Heart left ventricle (tissue), 16 donors: ENCODE data around the gene SLC35F3. TPM values are rescaled to one million over a fixed set of nuclear protein-coding genes. Genes with fewer than 3 reads are reported as not detected.

Experiments used
- ATAC-seq, 4 donors: fragments of 200-7000 bp; cut with Tn5 transposase; one replicate each; pipeline ENCODE4 v1.9.1; 2020 to 2022; ENCODE audit warnings: moderate library complexity in 4 of 4, mild to moderate bottlenecking in 3 of 4, moderate number of reproducible peaks in 1 of 4
- DNase-seq, 5 donors: peaks; one replicate each; pipeline ENCODE4 v3.0.0-alpha.2; 2020
- H3K27ac ChIP-seq, 12 donors: fragments of 200-600 bp; sonication (generic) in 4 of 12; one replicate each; pipeline versions ENCODE4 v1.5.0 to v1.8.0; 2016 to 2022; ENCODE audit warnings: mild to moderate bottlenecking in 2 of 12
- H3K27me3 ChIP-seq, 9 donors: fragments of 200-600 bp; sonication (generic) in 2 of 9; one replicate each; pipeline versions ENCODE4 v1.5.1 to v1.8.0; 2016 to 2022; ENCODE audit warnings: mild to moderate bottlenecking in 3 of 9
- H3K36me3 ChIP-seq, 9 donors: fragments of 200-600 bp; sonication (generic) in 2 of 9; one replicate each; pipeline versions ENCODE4 v1.5.0 to v1.8.0; 2018 to 2022; ENCODE audit warnings: mild to moderate bottlenecking in 2 of 9
- H3K4me1 ChIP-seq, 12 donors: fragments of 200-600 bp; sonication (generic) in 4 of 12; one replicate each; pipeline versions ENCODE4 v1.5.0 to v1.8.0; 2016 to 2022; ENCODE audit warnings: mild to moderate bottlenecking in 3 of 12
- H3K4me3 ChIP-seq, 12 donors: fragments of 200-600 bp; sonication (generic) in 4 of 12; one replicate each; pipeline versions ENCODE4 v1.5.0 to v1.8.0; 2017 to 2022; ENCODE audit warnings: mild to moderate bottlenecking in 9 of 12, moderate library complexity in 4 of 12
- H3K9me3 ChIP-seq, 12 donors: fragments of 200-600 bp; sonication (generic) in 4 of 12; one replicate each; pipeline versions ENCODE4 v1.5.0 to v1.8.0; 2016 to 2022; ENCODE audit warnings: mild to moderate bottlenecking in 1 of 12
- POLR2A ChIP-seq, 2 donors: fragments of 450-650 bp; IDR thresholded peaks; one replicate each; pipeline ENCODE4 v1.6.1; 2017; ENCODE audit warnings: antibody characterized with exemption in 2 of 2, mild to moderate bottlenecking in 2 of 2, moderate library complexity in 2 of 2
- WGBS, 4 donors: extraction: QIAGEN DNeasy Blood & Tissue Kit in 2 of 4; methylation state at CpG; one replicate each; pipeline versions ENCODE4 v1.1.5 to v1.1.7; 2013 to 2018; 5-methylcytosine and 5-hydroxymethylcytosine counted together
- intact Hi-C, 10 donors: fragments of 100-400 bp; cut with DNase I; formaldehyde crosslinking; loops; one replicate each; pipeline versions ENCODE4 v1.11.1 to v1.14.2; 2022
- polyA plus RNA-seq, 2 donors: library from polyadenylated mRNA; stranded (reverse); fragments of 200-250 nt; gene quantifications; one replicate each; pipeline ENCODE4 v1.2.3, GENCODE V29; 2013
- total RNA-seq, 9 donors: library from RNA; depleted of rRNA in 2 of 9; stranded (reverse); fragments of >200 nt in 2 of 9; fragmentation: NEBNext Ultra II Directional in 3 of 9; extraction: Animal tissue kit (Norgen Biotek cat#: 25700) in 3 of 9; gene quantifications; one replicate each; pipeline versions ENCODE4 v1.1.0 to v1.2.4, GENCODE V29; 2016 to 2023
- TF ChIP-seq, protein P1 (sequence below), 12 donors: fragments of 200-600 bp; sonication (generic) in 4 of 12; IDR thresholded peaks; one replicate each; pipeline versions ENCODE4 v1.5.0 to v1.8.0; 2018 to 2022; ENCODE audit warnings: antibody characterized with exemption in 12 of 12, mild to moderate bottlenecking in 5 of 12
- donor health status: ischemic (EF 13 %, LVEDD 7.1; RV severe dilation, severe dysfunction).
- donor health status: healthy with polysubstance abuse.
- donor health status: DM: no; HTN: yes; CAD: no.
- donor health status: DM: no; HTN: no; CAD: no.
- donor health status: ischemic (EF 25% LVEDD 6.9; RV normal size, moderate dysfunction).
- donor health status: ischemic (EF 25% LVEDD 5.7; RV mildly dilated, moderate dysfunction).
- donor health status: healthy.
- donor health status: DM: yes; HTN: yes; CAD: no.
- donor health status: ischemic (EF 35%, LVEDD 5.7; RV mildly dilated, moderate dysfunction).
- donor health status: nonischemic (EF 11% LVEDD 7.7; RV severe dilation, severe dysfunction).
- donor health status: DM: yes; HTN: yes; CAD: no.
- donor health status: PGD.
- donor health status: ischemic (EF 29% LVEDD 5.4; RV normal size, mild dysfunction).
- donor health status: nonischemic (EF 23%, LVEDD 6.1; RV moderate dilation, normal function).

Gene SLC35F3
- total and polyA plus RNA-seq, 11 donors: 0.03 to 0.11 (median 0.11) TPM; not detected in 8

DNA sequence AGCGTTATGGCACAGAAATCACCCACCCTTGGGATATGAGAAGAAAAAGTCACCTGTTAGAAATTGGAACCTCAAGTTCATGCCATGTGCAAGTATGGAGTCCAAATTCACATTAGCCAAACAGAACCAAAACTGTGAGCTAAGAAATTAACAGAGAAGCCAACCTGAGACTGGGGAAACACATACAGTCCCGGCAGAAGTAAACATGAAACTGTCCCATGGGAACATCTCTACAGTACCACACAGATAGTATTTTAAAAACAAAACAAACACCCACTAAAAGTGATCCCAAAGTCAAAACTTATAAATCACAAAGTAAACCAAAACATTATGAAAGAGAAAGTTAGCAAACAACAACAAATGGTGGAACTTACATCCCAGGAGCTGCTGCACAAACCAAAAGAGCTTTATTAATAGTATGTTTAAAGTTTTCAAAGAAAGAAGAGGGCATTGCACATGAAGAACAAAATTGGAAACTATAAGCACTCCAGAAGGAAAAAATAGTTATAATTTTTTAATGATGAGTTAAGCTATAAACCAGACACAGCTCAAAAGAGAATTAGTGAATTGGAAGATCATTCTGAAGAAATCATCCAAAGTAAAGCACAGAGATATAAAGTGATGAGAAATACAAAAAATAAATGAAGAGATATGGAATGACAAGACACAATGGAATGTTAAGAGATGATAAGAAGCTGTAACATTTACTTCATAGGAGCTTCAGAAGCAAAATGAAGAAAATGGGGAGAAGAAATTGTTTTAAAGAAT lies 385.2 kb downstream of the SLC35F3 start:
- intact Hi-C loops: no loop called here
- DNase-seq (no peak), ATAC-seq (no peak)
- no peak overlapping the region for H3K4me3 ChIP-seq
- no peaks in the 10 kb centered on the region for H3K36me3 ChIP-seq
- peaks cover 0 to 21% (median 0%) of the 10 kb centered on the region in 12 donors for H3K9me3 ChIP-seq
- TF ChIP-seq POLR2A (IDR thresholded peaks at IDR 0.05): no peak
- TF ChIP-seq, protein P1, sequence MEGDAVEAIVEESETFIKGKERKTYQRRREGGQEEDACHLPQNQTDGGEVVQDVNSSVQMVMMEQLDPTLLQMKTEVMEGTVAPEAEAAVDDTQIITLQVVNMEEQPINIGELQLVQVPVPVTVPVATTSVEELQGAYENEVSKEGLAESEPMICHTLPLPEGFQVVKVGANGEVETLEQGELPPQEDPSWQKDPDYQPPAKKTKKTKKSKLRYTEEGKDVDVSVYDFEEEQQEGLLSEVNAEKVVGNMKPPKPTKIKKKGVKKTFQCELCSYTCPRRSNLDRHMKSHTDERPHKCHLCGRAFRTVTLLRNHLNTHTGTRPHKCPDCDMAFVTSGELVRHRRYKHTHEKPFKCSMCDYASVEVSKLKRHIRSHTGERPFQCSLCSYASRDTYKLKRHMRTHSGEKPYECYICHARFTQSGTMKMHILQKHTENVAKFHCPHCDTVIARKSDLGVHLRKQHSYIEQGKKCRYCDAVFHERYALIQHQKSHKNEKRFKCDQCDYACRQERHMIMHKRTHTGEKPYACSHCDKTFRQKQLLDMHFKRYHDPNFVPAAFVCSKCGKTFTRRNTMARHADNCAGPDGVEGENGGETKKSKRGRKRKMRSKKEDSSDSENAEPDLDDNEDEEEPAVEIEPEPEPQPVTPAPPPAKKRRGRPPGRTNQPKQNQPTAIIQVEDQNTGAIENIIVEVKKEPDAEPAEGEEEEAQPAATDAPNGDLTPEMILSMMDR (IDR thresholded peaks at IDR 0.05): no peak
- H3K27ac ChIP-seq: no peak overlapping the region
- 57 to 90% (median 85%) methylated on average over 2 of the region's 2 CpGs for WGBS, 4 donors
- peaks cover 0 to 15% (median 0%) of the 10 kb centered on the region in 9 donors for H3K27me3 ChIP-seq
- H3K4me1 ChIP-seq: no peaks in the 10 kb centered on the region

DNA sequence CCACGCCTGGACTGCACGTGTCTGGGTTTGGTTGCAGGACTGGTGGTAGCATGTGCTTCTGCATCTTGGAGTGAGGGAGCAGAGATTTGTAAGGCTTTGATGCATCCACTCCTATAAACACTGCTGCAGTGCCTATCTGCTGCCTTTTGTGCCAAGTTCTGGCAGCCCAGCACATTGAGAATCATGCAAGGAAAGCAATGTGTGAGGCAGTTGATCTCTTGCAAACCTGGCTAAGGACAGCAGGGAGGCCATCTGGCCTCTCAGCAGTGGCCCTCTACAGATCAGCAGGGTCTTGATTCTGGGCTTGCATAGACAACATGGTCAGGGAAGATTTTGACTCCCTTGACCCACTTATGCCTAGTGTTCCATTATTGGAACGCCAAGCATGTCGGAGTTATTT lies 387.5 kb downstream of the SLC35F3 start:
- intact Hi-C loops: no loop called here
- H3K27ac ChIP-seq: no peak overlapping the region
- TF ChIP-seq, protein P1 (IDR thresholded peaks at IDR 0.05): no peak
- TF ChIP-seq POLR2A (IDR thresholded peaks at IDR 0.05): no peak
- DNase-seq: no peak
- no peak for ATAC-seq
- H3K27me3 ChIP-seq: peaks cover 0 to 35% (median 0%) of the 10 kb centered on the region in 9 donors
- H3K4me3 ChIP-seq: no peak overlapping the region
- no peaks in the 10 kb centered on the region for H3K36me3 ChIP-seq
- peaks cover 0 to 21% (median 0%) of the 10 kb centered on the region in 12 donors for H3K9me3 ChIP-seq
- no peaks in the 10 kb centered on the region for H3K4me1 ChIP-seq
- 83 to 90% (median 88%) methylated on average over 4 of the region's 4 CpGs for WGBS, 4 donors

DNA sequence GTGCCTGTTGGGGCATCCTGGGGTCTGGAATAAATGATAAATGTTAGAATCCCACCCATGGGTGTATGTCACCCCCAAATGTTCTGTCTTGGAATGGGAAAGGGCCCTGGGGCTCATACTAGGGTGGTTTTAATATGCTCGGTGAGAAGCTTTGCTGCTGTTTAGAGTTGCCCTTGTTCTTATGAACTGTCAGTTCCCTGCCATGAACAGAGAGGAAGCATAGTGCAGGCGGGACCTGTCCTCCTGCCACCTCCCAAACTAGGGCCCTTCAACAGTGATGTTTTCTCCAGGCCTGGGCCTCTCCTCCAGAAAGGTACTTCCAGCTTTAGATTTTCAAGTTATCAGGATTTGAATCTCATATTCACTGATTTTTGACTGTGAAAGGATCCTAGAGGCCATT lies 388.1 kb downstream of the SLC35F3 start:
- intact Hi-C loops: no loop called here
- Histone ChIP-seq H3K27ac (no peak overlapping the region), H3K9me3 (peaks cover 0 to 21% (median 0%) of the 10 kb centered on the region in 12 donors), H3K4me1 (no peaks in the 10 kb centered on the region), H3K36me3 (no peaks in the 10 kb centered on the region), H3K4me3 (no peak overlapping the region), H3K27me3 (peaks cover 0 to 35% (median 0%) of the 10 kb centered on the region in 9 donors)
- WGBS, 4 donors: 74 to 90% (median 83%) methylated on average over 2 of the region's 2 CpGs
- DNase-seq (no peak), ATAC-seq (no peak)
- TF ChIP-seq POLR2A (IDR thresholded peaks at IDR 0.05): no peak
- TF ChIP-seq, protein P1 (IDR thresholded peaks at IDR 0.05): no peak

DNA sequence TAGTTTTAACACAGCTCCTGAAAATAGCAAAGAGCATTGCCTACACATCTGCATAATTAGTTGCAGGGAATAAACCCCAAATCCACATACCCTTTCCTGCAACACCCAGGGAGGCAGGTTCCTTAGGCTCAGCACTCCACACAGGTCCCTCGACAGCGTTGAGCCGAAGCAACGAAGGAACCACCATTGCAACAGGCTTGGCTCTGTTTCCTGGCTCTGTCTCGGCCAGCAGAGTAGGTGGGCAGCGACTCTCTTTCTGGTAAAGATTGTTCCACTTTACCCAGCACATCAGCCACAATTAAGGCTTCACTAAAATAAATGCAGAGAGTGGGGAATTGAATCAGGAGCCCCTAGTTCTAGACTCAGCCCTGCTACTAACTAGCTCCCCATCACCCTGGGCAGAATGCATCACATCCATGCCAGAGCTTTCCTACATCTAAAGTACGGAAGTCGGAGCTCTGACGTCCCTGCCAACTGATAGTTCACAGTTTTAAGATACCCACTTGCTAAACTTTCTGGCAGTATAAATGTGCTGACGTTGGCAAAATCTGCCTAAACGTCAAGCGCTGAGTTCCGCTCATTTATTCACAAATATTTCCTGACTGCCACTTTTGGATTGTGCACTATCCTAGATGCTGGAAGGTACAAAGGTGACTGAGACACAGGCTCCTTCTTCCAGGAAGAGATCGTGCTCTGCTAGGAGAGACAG lies 389.8 kb downstream of the SLC35F3 start:
- ATAC-seq (no peak), DNase-seq (no peak)
- TF ChIP-seq, protein P1 (IDR thresholded peaks at IDR 0.05): no peak
- TF ChIP-seq POLR2A (IDR thresholded peaks at IDR 0.05): no peak
- Histone ChIP-seq H3K9me3 (peaks cover 0 to 17% (median 0%) of the 10 kb centered on the region in 12 donors), H3K27me3 (peaks cover 0 to 43% (median 0%) of the 10 kb centered on the region in 9 donors), H3K27ac (no peak overlapping the region), H3K4me1 (no peaks in the 10 kb centered on the region), H3K36me3 (no peaks in the 10 kb centered on the region), H3K4me3 (no peak overlapping the region)
- 72 to 78% (median 74%) methylated on average over 14 of the region's 14 CpGs for WGBS, 4 donors
- intact Hi-C loops: no loop called here
